Right lobe of liver (tissue), 6 donors: ENCODE measurements around the gene ACSF3. TPM values are rescaled to one million over a fixed set of nuclear protein-coding genes. Genes with fewer than 3 reads are reported as not detected.

Source experiments
- ATAC-seq, 4 donors: fragments of 200-7000 bp; cut with Tn5 transposase; one replicate each; pipeline ENCODE4 v1.9.1; 2020; ENCODE audit warnings: mild to moderate bottlenecking in 4 of 4, moderate library complexity in 4 of 4
- DNase-seq, 3 donors: peaks; one replicate each; pipeline ENCODE4 v3.0.0-alpha.2; 2020
- H3K27ac ChIP-seq, 3 donors: fragments of 200-600 bp; one replicate each; pipeline ENCODE4 v1.8.0; 2022
- H3K27me3 ChIP-seq, 2 donors: fragments of 200-600 bp; one replicate each; pipeline ENCODE4 v1.8.0; 2022
- H3K36me3 ChIP-seq, 4 donors: fragments of 200-600 bp; sonication (generic) in 1 of 4; one replicate each; pipeline versions ENCODE4 v1.5.1 to v1.8.0; 2017 to 2022; ENCODE audit warnings: control low read depth in 1 of 4
- H3K4me1 ChIP-seq, 4 donors: fragments of 200-600 bp; sonication (generic) in 1 of 4; one replicate each; pipeline versions ENCODE4 v1.5.1 to v1.8.0; 2017 to 2022; ENCODE audit warnings: control low read depth in 1 of 4
- H3K4me3 ChIP-seq, 3 donors: fragments of 200-600 bp; one replicate each; pipeline ENCODE4 v1.8.0; 2022
- H3K9me3 ChIP-seq, 4 donors: fragments of 200-600 bp; sonication (generic) in 1 of 4; one replicate each; pipeline versions ENCODE4 v1.5.1 to v1.8.0; 2017 to 2022; ENCODE audit warnings: control low read depth in 1 of 4
- CTCF ChIP-seq, 4 donors: fragments of 200-600 bp in 3 of 4; fragments of 450-650 bp in 1 of 4; IDR thresholded peaks; one replicate each; pipeline versions ENCODE4 v1.5.1 to v1.8.0; 2016 to 2022; ENCODE audit warnings: antibody characterized with exemption in 4 of 4, mild to moderate bottlenecking in 2 of 4
- POLR2A ChIP-seq: fragments of 450-650 bp; IDR thresholded peaks from one replicate; pipeline ENCODE4 v1.6.1; 2017; ENCODE audit warnings: antibody characterized with exemption, mild to moderate bottlenecking
- WGBS: methylation state at CpG from one replicate; pipeline ENCODE4 v1.1.6; 2018; ENCODE audit warnings: low coverage, low lambda C conversion rate; ENCODE audit not compliant: insufficient coverage; ENCODE audit errors: missing lambda C conversion rate; 5-methylcytosine and 5-hydroxymethylcytosine counted together
- intact Hi-C, 2 donors: fragments of 100-400 bp; cut with DNase I; formaldehyde crosslinking; loops; one replicate each; pipeline versions ENCODE4 v1.11.2 to v1.14.1; 2022
- total RNA-seq, 6 experiments: library from RNA; depleted of rRNA in 2 of 6; stranded (reverse); fragments of >200 nt in 2 of 6; fragmentation: NEBNext Ultra II Directional in 3 of 6; extraction: Animal tissue kit (Norgen Biotek cat#: 25700) in 3 of 6; gene quantifications; one replicate each; pipeline versions ENCODE4 v1.1.0 to v1.2.4, GENCODE V29; 2016 to 2023
- donor health status: DM: no; HTN: yes; CAD: no.
- donor health status: DM: no; HTN: no; CAD: no.
- donor health status: DM: no; HTN: no; CAD: no.
- donor health status: DM: no; HTN: yes; CAD: no.
- donor health status: DM: no; HTN: yes; CAD: no.

The ACSF3 gene
- total RNA-seq, 6 experiments from 2014 or later: 20.2 to 33.6 (median 29.4) TPM

GRCh38 chr16:89172171-89172527 lies 78.5 kb downstream of the ACSF3 start:
- no peak overlapping the region for H3K4me3 ChIP-seq

GRCh38 chr16:89172528-89173173 lies 79.0 kb downstream of the ACSF3 start:
- peak in 2 of 4 donors; percentile 19 to 32 for ATAC-seq
- no peaks in the 10 kb centered on the region for H3K36me3 ChIP-seq
- no peak overlapping the region for H3K4me3 ChIP-seq
- peaks cover 0 to 9% of the 10 kb centered on the region in 2 donors for H3K27me3 ChIP-seq
- peak in 1 of 3 donors; percentile 21 for DNase-seq
- intact Hi-C loops: no loop called here
- H3K4me1 ChIP-seq: peaks cover 0 to 3% (median 0%) of the 10 kb centered on the region in 4 donors
- TF ChIP-seq CTCF (IDR thresholded peaks at IDR 0.05) (no peak), POLR2A (no peak)
- no peak overlapping the region for H3K27ac ChIP-seq
- no peaks in the 10 kb centered on the region for H3K9me3 ChIP-seq
- 0% methylated on average over 1 of the region's 13 CpGs for WGBS

More at GRCh38 chr16:89172171-89172527, 78.5 kb downstream of the ACSF3 start:
- Histone ChIP-seq H3K9me3 (no peaks in the 10 kb centered on the region), H3K4me1 (peaks cover 0 to 7% (median 0%) of the 10 kb centered on the region in 4 donors), H3K36me3 (no peaks in the 10 kb centered on the region), H3K27ac (no peak overlapping the region), H3K27me3 (peaks cover 0 to 9% of the 10 kb centered on the region in 2 donors)
- intact Hi-C loops: no loop called here
- peak in 2 of 3 donors; percentile 20 to 55 for DNase-seq
- TF ChIP-seq CTCF (IDR thresholded peaks at IDR 0.05) (no peak), POLR2A (no peak)
- ATAC-seq: no peak
- no CpG with 5 or more reads among the region's 11 CpGs for WGBS

DNA sequence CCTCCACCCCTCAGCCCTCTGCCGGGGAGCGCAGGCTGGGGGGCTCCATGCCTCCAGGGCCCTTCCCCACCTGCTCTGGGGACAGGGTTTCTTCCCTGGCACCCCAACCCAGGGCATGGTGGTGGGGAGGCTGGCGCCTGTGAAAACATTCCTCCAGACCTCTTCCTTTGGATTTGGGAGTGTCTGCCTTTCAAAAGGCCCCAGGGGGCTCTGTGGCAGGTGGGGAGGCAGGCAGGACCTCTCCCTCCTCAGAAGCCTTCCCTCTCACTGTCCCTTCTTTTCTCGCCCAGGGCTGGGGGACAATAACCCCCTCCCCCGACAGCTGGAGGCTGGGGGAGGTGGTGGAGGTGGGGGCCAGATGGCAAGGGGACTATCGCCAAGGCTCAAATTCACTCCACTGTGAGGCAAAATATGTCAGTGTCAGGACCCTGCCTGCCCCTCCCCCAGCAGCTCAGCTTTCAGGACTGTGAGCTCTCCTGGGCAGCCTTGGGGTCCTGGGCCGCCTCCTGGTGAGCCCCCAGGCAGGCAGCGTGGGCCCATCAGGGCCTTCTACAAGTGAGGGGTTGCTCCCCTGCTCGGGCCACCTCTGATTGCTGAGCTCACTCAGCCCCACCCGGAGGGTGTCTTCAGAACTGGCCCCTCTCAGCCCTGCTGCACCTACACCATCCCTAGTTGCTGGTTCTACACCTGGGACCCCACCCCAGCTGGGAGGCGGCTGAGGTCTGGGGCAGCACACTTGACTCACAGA lies 79.7 kb downstream of the ACSF3 start:
- no peaks in the 10 kb centered on the region for H3K36me3 ChIP-seq
- H3K27me3 ChIP-seq: peaks cover 0 to 9% of the 10 kb centered on the region in 2 donors
- no peak overlapping the region for H3K27ac ChIP-seq
- DNase-seq: no peak
- TF ChIP-seq CTCF (IDR thresholded peaks at IDR 0.05): no peak
- no peak for TF ChIP-seq POLR2A
- WGBS: 72% methylated on average over 3 of the region's 11 CpGs
- no peak overlapping the region for H3K4me3 ChIP-seq
- no peak for ATAC-seq
- intact Hi-C loops: no loop called here
- H3K4me1 ChIP-seq: peaks cover 0 to 3% (median 0%) of the 10 kb centered on the region in 4 donors
- no peaks in the 10 kb centered on the region for H3K9me3 ChIP-seq

GRCh38 chr16:89174055-89174827 lies 80.6 kb downstream of the ACSF3 start:
- H3K9me3 ChIP-seq: no peaks in the 10 kb centered on the region
- intact Hi-C loops: no loop called here
- ATAC-seq: no peak
- no peak overlapping the region for H3K4me3 ChIP-seq
- WGBS: 78% methylated on average over 5 of the region's 23 CpGs
- DNase-seq: no peak
- H3K27me3 ChIP-seq: peaks cover 0 to 4% of the 10 kb centered on the region in 2 donors
- no peak overlapping the region for H3K27ac ChIP-seq
- H3K4me1 ChIP-seq: peaks cover 0 to 3% (median 0%) of the 10 kb centered on the region in 4 donors
- TF ChIP-seq CTCF (IDR thresholded peaks at IDR 0.05) (no peak), POLR2A (no peak)
- no peaks in the 10 kb centered on the region for H3K36me3 ChIP-seq
